WTC11 (cell line): ENCODE data around the gene PPP1CA. TPM values are rescaled to one million over a fixed set of nuclear protein-coding genes. Genes with fewer than 3 reads are reported as not detected.
A peak's percentile ranks its signal among the peaks of the same experiment; 100 is the strongest.

Experiments used
- ATAC-seq: fragments of 200-7000 bp; cut with Tn5 transposase; 2 replicates; pipeline ENCODE4 v1.10.0; 2021; ENCODE audit warnings: mild to moderate bottlenecking, moderate library complexity
- CTCF ChIA-PET: fragments of 300-600 bp; sonication (Branson Sonifier 250); formaldehyde crosslinking; loops from one replicate; lab custom pipeline; 2021; ENCODE audit warnings: antibody characterized with exemption; lab: Charles Lee
- POLR2A ChIA-PET: fragments of 350-600 bp; sonication (Branson Sonifier 250); formaldehyde crosslinking; loops from one replicate; lab custom pipeline; 2021; ENCODE audit warnings: antibody characterized with exemption; lab: Charles Lee
- DNase-seq: peaks from one replicate; pipeline ENCODE4 v3.0.0; 2021; ENCODE audit warnings: low spot score
- H3K27ac Mint-ChIP-seq: 2 replicates; pipeline ENCODE4 v1.8.0; 2021; ENCODE audit warnings: mixed read lengths
- H3K27me3 Mint-ChIP-seq: 2 replicates; pipeline ENCODE4 v1.8.0; 2021; ENCODE audit warnings: low read depth, mild to moderate bottlenecking, moderate library complexity, mixed read lengths
- H3K36me3 Mint-ChIP-seq: 2 replicates; pipeline ENCODE4 v1.8.0; 2021; ENCODE audit warnings: mixed read lengths
- H3K4me1 Mint-ChIP-seq: 2 replicates; pipeline ENCODE4 v1.8.0; 2022; ENCODE audit warnings: mixed read lengths
- H3K4me3 Mint-ChIP-seq: 2 replicates; pipeline ENCODE4 v1.8.0; 2021; ENCODE audit warnings: mild to moderate bottlenecking, moderate library complexity, mixed read lengths
- H3K9me3 Mint-ChIP-seq: 2 replicates; pipeline ENCODE4 v1.8.0; 2021; ENCODE audit warnings: mixed read lengths
- ATF3 ChIP-seq: sonication (generic); formaldehyde crosslinking; conservative IDR thresholded peaks from 2 replicates; pipeline ENCODE4 v1.8.1; 2022; ENCODE audit warnings: mild to moderate bottlenecking, missing genetic modification reagents
- CREB1 ChIP-seq: sonication (generic); formaldehyde crosslinking; IDR thresholded peaks from 2 replicates; pipeline ENCODE4 v1.8.0; 2023; ENCODE audit warnings: mild to moderate bottlenecking, missing genetic modification reagents
- ESRRA ChIP-seq: sonication (generic); formaldehyde crosslinking; IDR thresholded peaks from 2 replicates; pipeline ENCODE4 v1.8.1; 2022; ENCODE audit warnings: mild to moderate bottlenecking, missing genetic modification reagents, borderline replicate concordance
- ETV6 ChIP-seq: sonication (generic); formaldehyde crosslinking; IDR thresholded peaks from 2 replicates; pipeline ENCODE4 v1.8.1; 2022; ENCODE audit warnings: mild to moderate bottlenecking, missing genetic modification reagents
- FOXP1 ChIP-seq: sonication (generic); formaldehyde crosslinking; IDR thresholded peaks from 2 replicates; pipeline ENCODE4 v1.8.0; 2022; ENCODE audit warnings: missing genetic modification reagents, mild to moderate bottlenecking, moderate library complexity, borderline replicate concordance
- GTF2I ChIP-seq: fragments of 250-450 bp; sonication (Bioruptor Pico); conservative IDR thresholded peaks from 2 replicates; pipeline ENCODE4 v1.4.0; 2021; ENCODE audit warnings: mild to moderate bottlenecking
- KAT7 ChIP-seq: sonication (generic); formaldehyde crosslinking; IDR thresholded peaks from 2 replicates; pipeline ENCODE4 v1.8.1; 2023; ENCODE audit warnings: missing genetic modification reagents, mild to moderate bottlenecking, borderline replicate concordance
- NFE2L1 ChIP-seq: sonication (generic); formaldehyde crosslinking; IDR thresholded peaks from 2 replicates; pipeline ENCODE4 v1.8.1; 2023; ENCODE audit warnings: missing genetic modification reagents
- NR2C2 ChIP-seq: sonication (generic); formaldehyde crosslinking; IDR thresholded peaks from 2 replicates; pipeline ENCODE4 v1.8.0; 2022; ENCODE audit warnings: mild to moderate bottlenecking, missing genetic modification reagents
- OVOL2 ChIP-seq: fragments of 250-450 bp; sonication (Bioruptor Pico); IDR thresholded peaks from 2 replicates; pipeline ENCODE4 v1.9.0; 2021; ENCODE audit warnings: mild to moderate bottlenecking, borderline replicate concordance
- PRRX2 ChIP-seq: fragments of 250-450 bp; sonication (Bioruptor Pico); IDR thresholded peaks from 2 replicates; pipeline ENCODE4 v1.8.0; 2021; ENCODE audit warnings: mild to moderate bottlenecking
- RELA ChIP-seq: sonication (generic); formaldehyde crosslinking; IDR thresholded peaks from 2 replicates; pipeline ENCODE4 v1.8.1; 2022; ENCODE audit warnings: missing genetic modification reagents, mild to moderate bottlenecking, borderline replicate concordance
- SMAD4 ChIP-seq: sonication (generic); formaldehyde crosslinking; IDR thresholded peaks from 2 replicates; pipeline ENCODE4 v1.8.0; 2022; ENCODE audit warnings: mild to moderate bottlenecking, missing genetic modification reagents
- TP53 ChIP-seq: sonication (generic); formaldehyde crosslinking; IDR thresholded peaks from 2 replicates; pipeline ENCODE4 v1.8.1; 2023; ENCODE audit warnings: mild to moderate bottlenecking, missing genetic modification reagents
- ZNF263 ChIP-seq: sonication (generic); formaldehyde crosslinking; IDR thresholded peaks from 2 replicates; pipeline ENCODE4 v1.8.1; 2022; ENCODE audit warnings: low read depth, mild to moderate bottlenecking, moderate library complexity, missing genetic modification reagents
- ZNF396 ChIP-seq: fragments of 250-450 bp; sonication (Bioruptor Pico); IDR thresholded peaks from 2 replicates; pipeline ENCODE4 v1.8.0; 2021; ENCODE audit warnings: mild to moderate bottlenecking, moderate library complexity, borderline replicate concordance
- ZNF423 ChIP-seq: fragments of 250-450 bp; sonication (Bioruptor Pico); IDR thresholded peaks from 2 replicates; pipeline ENCODE4 v2.1.2; 2022; ENCODE audit warnings: mild to moderate bottlenecking, moderate library complexity
- total RNA-seq: library from RNA; stranded (reverse); gene quantifications from 3 replicates; pipeline ENCODE4 v1.2.3, GENCODE V29; 2021
- TF ChIP-seq, protein P1 (sequence below): sonication (generic); formaldehyde crosslinking; IDR thresholded peaks from 2 replicates; pipeline ENCODE4 v1.8.0; 2022; ENCODE audit warnings: mild to moderate bottlenecking, missing genetic modification reagents
- TF ChIP-seq, protein P2 (sequence below): sonication (generic); formaldehyde crosslinking; IDR thresholded peaks from 2 replicates; pipeline ENCODE4 v1.8.1; 2023; ENCODE audit warnings: mild to moderate bottlenecking, missing genetic modification reagents, borderline replicate concordance
- TF ChIP-seq, protein P3 (sequence below): sonication (generic); formaldehyde crosslinking; IDR thresholded peaks from 2 replicates; pipeline ENCODE4 v1.8.1; 2022; ENCODE audit warnings: mild to moderate bottlenecking, moderate library complexity, missing genetic modification reagents
- TF ChIP-seq, protein P4 (sequence below): sonication (generic); formaldehyde crosslinking; IDR thresholded peaks from 2 replicates; pipeline ENCODE4 v1.8.0; 2023; ENCODE audit warnings: mild to moderate bottlenecking, missing genetic modification reagents
- TF ChIP-seq, protein P5 (sequence below): sonication (generic); formaldehyde crosslinking; IDR thresholded peaks from 2 replicates; pipeline ENCODE4 v1.8.1; 2023; ENCODE audit warnings: mild to moderate bottlenecking, missing genetic modification reagents, moderate library complexity

PPP1CA gene
- total RNA-seq, 1 experiment from 2014 or later: 220 TPM

DNA sequence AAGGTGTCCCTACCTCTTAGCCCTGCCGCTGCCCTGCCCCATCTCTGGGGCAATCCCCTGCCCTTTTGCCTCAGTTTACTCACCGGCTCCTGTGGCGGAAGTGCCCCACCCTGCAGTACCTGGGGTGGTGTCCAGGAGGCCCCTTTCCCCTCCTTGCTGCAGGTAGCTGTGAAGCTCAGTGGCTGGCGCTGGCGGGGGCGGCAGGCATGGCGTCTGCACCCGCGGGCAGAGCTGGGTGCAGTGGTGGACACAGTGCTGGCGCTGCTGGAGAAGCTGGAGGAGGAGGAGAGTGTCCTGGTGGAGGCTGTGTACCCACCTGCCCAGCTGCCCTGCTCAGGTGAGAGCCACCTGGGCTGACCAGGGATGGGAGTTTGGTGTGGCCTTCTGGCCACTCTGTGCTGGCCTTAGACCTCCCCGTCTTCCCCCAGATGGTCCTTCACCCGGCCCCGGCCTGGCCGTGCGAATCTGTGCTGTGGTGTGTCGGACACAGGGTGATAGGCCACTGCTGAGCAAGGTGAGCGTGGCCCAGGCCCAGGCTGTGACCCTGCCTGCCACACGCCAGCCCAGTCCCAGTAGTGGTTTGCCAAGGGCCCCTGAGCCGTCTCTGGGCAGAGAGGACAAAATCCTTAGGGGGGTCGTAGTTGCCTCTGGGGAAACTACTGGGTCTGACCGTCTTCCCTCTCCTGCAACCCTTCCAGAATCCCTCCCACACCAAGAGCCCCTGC lies 17.8 kb upstream of the PPP1CA start:
- POLR2A ChIA-PET: interaction anchor here (0.8 to 2.5 kb wide), 4 partner anchors 9 to 454 kb away, joined by 3 to 11 read pairs (median 5); partner anchors contain the start of genes PPP1CA and RPS6KB2

GRCh38 chr11:67418476-67419281 lies 17.0 kb upstream of the PPP1CA start:
- H3K4me3 Mint-ChIP-seq: no peak overlapping the region
- H3K27ac Mint-ChIP-seq: no peak overlapping the region
- TF ChIP-seq ATF3 (no peak), OVOL2 (CRISPR knock-in tag) (no peak), PRRX2 (CRISPR knock-in tag) (no peak), NFE2L1 (no peak), TP53 (CRISPR knock-in tag) (no peak), ZNF263 (CRISPR knock-in tag) (no peak), GTF2I (CRISPR knock-in tag) (no peak), ZNF396 (no peak), ESRRA (CRISPR knock-in tag) (no peak), RELA (CRISPR knock-in tag) (no peak), FOXP1 (CRISPR knock-in tag) (no peak), CREB1 (no peak), ETV6 (no peak), SMAD4 (no peak), KAT7 (no peak)
- TF ChIP-seq, protein P1, sequence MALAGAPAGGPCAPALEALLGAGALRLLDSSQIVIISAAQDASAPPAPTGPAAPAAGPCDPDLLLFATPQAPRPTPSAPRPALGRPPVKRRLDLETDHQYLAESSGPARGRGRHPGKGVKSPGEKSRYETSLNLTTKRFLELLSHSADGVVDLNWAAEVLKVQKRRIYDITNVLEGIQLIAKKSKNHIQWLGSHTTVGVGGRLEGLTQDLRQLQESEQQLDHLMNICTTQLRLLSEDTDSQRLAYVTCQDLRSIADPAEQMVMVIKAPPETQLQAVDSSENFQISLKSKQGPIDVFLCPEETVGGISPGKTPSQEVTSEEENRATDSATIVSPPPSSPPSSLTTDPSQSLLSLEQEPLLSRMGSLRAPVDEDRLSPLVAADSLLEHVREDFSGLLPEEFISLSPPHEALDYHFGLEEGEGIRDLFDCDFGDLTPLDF (CRISPR knock-in tag): no peak
- TF ChIP-seq, protein P2, sequence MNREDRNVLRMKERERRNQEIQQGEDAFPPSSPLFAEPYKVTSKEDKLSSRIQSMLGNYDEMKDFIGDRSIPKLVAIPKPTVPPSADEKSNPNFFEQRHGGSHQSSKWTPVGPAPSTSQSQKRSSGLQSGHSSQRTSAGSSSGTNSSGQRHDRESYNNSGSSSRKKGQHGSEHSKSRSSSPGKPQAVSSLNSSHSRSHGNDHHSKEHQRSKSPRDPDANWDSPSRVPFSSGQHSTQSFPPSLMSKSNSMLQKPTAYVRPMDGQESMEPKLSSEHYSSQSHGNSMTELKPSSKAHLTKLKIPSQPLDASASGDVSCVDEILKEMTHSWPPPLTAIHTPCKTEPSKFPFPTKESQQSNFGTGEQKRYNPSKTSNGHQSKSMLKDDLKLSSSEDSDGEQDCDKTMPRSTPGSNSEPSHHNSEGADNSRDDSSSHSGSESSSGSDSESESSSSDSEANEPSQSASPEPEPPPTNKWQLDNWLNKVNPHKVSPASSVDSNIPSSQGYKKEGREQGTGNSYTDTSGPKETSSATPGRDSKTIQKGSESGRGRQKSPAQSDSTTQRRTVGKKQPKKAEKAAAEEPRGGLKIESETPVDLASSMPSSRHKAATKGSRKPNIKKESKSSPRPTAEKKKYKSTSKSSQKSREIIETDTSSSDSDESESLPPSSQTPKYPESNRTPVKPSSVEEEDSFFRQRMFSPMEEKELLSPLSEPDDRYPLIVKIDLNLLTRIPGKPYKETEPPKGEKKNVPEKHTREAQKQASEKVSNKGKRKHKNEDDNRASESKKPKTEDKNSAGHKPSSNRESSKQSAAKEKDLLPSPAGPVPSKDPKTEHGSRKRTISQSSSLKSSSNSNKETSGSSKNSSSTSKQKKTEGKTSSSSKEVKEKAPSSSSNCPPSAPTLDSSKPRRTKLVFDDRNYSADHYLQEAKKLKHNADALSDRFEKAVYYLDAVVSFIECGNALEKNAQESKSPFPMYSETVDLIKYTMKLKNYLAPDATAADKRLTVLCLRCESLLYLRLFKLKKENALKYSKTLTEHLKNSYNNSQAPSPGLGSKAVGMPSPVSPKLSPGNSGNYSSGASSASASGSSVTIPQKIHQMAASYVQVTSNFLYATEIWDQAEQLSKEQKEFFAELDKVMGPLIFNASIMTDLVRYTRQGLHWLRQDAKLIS: no peak
- TF ChIP-seq, protein P3, sequence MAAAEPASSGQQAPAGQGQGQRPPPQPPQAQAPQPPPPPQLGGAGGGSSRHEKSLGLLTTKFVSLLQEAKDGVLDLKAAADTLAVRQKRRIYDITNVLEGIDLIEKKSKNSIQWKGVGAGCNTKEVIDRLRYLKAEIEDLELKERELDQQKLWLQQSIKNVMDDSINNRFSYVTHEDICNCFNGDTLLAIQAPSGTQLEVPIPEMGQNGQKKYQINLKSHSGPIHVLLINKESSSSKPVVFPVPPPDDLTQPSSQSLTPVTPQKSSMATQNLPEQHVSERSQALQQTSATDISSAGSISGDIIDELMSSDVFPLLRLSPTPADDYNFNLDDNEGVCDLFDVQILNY (CRISPR knock-in tag): no peak
- TF ChIP-seq, protein P4, sequence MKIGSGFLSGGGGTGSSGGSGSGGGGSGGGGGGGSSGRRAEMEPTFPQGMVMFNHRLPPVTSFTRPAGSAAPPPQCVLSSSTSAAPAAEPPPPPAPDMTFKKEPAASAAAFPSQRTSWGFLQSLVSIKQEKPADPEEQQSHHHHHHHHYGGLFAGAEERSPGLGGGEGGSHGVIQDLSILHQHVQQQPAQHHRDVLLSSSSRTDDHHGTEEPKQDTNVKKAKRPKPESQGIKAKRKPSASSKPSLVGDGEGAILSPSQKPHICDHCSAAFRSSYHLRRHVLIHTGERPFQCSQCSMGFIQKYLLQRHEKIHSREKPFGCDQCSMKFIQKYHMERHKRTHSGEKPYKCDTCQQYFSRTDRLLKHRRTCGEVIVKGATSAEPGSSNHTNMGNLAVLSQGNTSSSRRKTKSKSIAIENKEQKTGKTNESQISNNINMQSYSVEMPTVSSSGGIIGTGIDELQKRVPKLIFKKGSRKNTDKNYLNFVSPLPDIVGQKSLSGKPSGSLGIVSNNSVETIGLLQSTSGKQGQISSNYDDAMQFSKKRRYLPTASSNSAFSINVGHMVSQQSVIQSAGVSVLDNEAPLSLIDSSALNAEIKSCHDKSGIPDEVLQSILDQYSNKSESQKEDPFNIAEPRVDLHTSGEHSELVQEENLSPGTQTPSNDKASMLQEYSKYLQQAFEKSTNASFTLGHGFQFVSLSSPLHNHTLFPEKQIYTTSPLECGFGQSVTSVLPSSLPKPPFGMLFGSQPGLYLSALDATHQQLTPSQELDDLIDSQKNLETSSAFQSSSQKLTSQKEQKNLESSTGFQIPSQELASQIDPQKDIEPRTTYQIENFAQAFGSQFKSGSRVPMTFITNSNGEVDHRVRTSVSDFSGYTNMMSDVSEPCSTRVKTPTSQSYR (CRISPR knock-in tag): no peak
- TF ChIP-seq, protein P5, sequence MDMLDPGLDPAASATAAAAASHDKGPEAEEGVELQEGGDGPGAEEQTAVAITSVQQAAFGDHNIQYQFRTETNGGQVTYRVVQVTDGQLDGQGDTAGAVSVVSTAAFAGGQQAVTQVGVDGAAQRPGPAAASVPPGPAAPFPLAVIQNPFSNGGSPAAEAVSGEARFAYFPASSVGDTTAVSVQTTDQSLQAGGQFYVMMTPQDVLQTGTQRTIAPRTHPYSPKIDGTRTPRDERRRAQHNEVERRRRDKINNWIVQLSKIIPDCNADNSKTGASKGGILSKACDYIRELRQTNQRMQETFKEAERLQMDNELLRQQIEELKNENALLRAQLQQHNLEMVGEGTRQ (CRISPR knock-in tag): no peak
- DNase-seq (no peak), ATAC-seq (no peak)
- ChIA-PET POLR2A (interaction anchor here (0.8 to 2.5 kb wide), 3 partner anchors 11 to 453 kb away, joined by 3 to 7 read pairs (median 7); partner anchors contain the start of gene PPP1CA), CTCF (interaction anchor here (0.8 to 4.1 kb wide), 4 partner anchors 12 to 67 kb away, joined by 3 to 45 read pairs (median 4); partner anchors contain the start of genes PPP1CA and TBC1D10C)
- H3K4me1 Mint-ChIP-seq: peaks cover 19% of the 10 kb centered on the region
- peaks cover 6% of the 10 kb centered on the region; the same call in 1 of the 2 replicates for H3K27me3 Mint-ChIP-seq
- no peaks in the 10 kb centered on the region for H3K36me3 Mint-ChIP-seq
- H3K9me3 Mint-ChIP-seq: no peaks in the 10 kb centered on the region

More for the DNA sequence above, 17.8 kb upstream of the PPP1CA start:
- Mint-ChIP-seq H3K36me3 (no peaks in the 10 kb centered on the region), H3K4me3 (peak overlapping the region; percentile 29), H3K4me1 (peaks cover 19% of the 10 kb centered on the region), H3K27ac (no peak overlapping the region), H3K9me3 (no peaks in the 10 kb centered on the region), H3K27me3 (peaks cover 6% of the 10 kb centered on the region; the same call in 1 of the 2 replicates)
- ATAC-seq (no peak), DNase-seq (no peak)
- CTCF ChIA-PET: interaction anchor here (0.8 to 4.1 kb wide), 7 partner anchors 12 to 68 kb away, joined by 3 to 45 read pairs (median 5); partner anchors contain the start of genes PPP1CA and TBC1D10C
- no peak for TF ChIP-seq NR2C2 (CRISPR knock-in tag)
- no peak for TF ChIP-seq ZNF423 (CRISPR knock-in tag)
